Type B pancreatic cell (in vitro differentiated cells): ENCODE results near the gene NLGN1. TPM values are rescaled to one million over a fixed set of nuclear protein-coding genes. Genes with fewer than 3 reads are reported as not detected.
"Not testable (repeated sequence)": the region's sequence is repeated elsewhere in the genome, so short reads cannot be mapped to it uniquely, and the experiment has no call there.

Experiments
- DNase-seq: peaks from one replicate; pipeline ENCODE4 v3.0.0; 2021; ENCODE audit warnings: mixed read lengths; ENCODE audit not compliant: unreplicated experiment; ENCODE audit errors: extremely low spot score
- H3K27ac Mint-ChIP-seq: 2 replicates; pipeline ENCODE4 v1.8.0; 2021; ENCODE audit warnings: mild to moderate bottlenecking, mixed read lengths
- H3K27me3 Mint-ChIP-seq: 2 replicates; pipeline ENCODE4 v1.8.0; 2021; ENCODE audit warnings: mixed read lengths
- H3K36me3 Mint-ChIP-seq: 2 replicates; pipeline ENCODE4 v1.8.0; 2021; ENCODE audit warnings: mixed read lengths
- H3K4me1 Mint-ChIP-seq: one replicate; pipeline ENCODE4 v1.8.0; 2021; ENCODE audit warnings: mixed read lengths; ENCODE audit not compliant: unreplicated experiment
- H3K4me3 Mint-ChIP-seq: 2 replicates; pipeline ENCODE4 v1.8.0; 2021; ENCODE audit warnings: mild to moderate bottlenecking, mixed read lengths
- H3K9me3 Mint-ChIP-seq: 2 replicates; pipeline ENCODE4 v1.8.0; 2021; ENCODE audit warnings: mixed read lengths
- total RNA-seq: library from RNA; stranded (reverse); gene quantifications from 2 replicates; pipeline ENCODE4 v1.2.1, GENCODE V29; 2021; ENCODE audit warnings: low replicate concordance
- TF ChIP-seq, protein P1 (sequence below): fragments of 200-600 bp; sonication (generic); conservative IDR thresholded peaks from 2 replicates; pipeline ENCODE4 v1.5.0; 2021; ENCODE audit warnings: antibody characterized with exemption, mild to moderate bottlenecking

NLGN1 gene
- total RNA-seq, 1 donor from 2014 or later: 12.6 TPM

GRCh38 chr3:173510565-173510964, 113.0 kb downstream of the NLGN1 start:
- H3K36me3 Mint-ChIP-seq: no peaks in the 10 kb centered on the region
- H3K27ac Mint-ChIP-seq: no peak overlapping the region
- DNase-seq: no peak
- TF ChIP-seq, protein P1, sequence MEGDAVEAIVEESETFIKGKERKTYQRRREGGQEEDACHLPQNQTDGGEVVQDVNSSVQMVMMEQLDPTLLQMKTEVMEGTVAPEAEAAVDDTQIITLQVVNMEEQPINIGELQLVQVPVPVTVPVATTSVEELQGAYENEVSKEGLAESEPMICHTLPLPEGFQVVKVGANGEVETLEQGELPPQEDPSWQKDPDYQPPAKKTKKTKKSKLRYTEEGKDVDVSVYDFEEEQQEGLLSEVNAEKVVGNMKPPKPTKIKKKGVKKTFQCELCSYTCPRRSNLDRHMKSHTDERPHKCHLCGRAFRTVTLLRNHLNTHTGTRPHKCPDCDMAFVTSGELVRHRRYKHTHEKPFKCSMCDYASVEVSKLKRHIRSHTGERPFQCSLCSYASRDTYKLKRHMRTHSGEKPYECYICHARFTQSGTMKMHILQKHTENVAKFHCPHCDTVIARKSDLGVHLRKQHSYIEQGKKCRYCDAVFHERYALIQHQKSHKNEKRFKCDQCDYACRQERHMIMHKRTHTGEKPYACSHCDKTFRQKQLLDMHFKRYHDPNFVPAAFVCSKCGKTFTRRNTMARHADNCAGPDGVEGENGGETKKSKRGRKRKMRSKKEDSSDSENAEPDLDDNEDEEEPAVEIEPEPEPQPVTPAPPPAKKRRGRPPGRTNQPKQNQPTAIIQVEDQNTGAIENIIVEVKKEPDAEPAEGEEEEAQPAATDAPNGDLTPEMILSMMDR: no peak
- no peaks in the 10 kb centered on the region for H3K27me3 Mint-ChIP-seq
- H3K4me3 Mint-ChIP-seq: no peak overlapping the region
- H3K9me3 Mint-ChIP-seq: no peaks in the 10 kb centered on the region
- no peaks in the 10 kb centered on the region for H3K4me1 Mint-ChIP-seq

DNA sequence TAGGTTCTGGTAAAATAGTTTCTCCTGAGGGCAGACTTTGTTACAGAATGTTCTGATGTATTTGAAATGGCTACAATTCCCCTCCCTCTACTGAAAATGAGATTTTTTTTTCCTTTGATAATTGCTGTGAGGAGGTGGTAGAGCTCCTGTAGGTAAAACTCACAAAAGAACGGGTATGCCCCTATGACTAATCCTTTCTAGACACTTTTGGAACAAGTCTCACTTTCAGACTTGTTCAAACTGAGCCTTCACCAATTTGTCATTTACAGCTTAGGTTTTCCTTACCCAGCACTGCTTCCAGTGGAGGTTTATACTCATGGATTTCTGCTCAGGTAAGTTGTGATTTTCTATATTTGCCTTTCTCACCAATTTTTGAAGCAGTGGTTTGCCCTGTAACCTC, 115.6 kb downstream of the NLGN1 start:
- no peak for DNase-seq
- Mint-ChIP-seq H3K27ac (no peak overlapping the region), H3K36me3 (no peaks in the 10 kb centered on the region), H3K27me3 (no peaks in the 10 kb centered on the region), H3K4me3 (no peak overlapping the region), H3K4me1 (no peaks in the 10 kb centered on the region), H3K9me3 (no peaks in the 10 kb centered on the region)
- TF ChIP-seq, protein P1: no peak

DNA sequence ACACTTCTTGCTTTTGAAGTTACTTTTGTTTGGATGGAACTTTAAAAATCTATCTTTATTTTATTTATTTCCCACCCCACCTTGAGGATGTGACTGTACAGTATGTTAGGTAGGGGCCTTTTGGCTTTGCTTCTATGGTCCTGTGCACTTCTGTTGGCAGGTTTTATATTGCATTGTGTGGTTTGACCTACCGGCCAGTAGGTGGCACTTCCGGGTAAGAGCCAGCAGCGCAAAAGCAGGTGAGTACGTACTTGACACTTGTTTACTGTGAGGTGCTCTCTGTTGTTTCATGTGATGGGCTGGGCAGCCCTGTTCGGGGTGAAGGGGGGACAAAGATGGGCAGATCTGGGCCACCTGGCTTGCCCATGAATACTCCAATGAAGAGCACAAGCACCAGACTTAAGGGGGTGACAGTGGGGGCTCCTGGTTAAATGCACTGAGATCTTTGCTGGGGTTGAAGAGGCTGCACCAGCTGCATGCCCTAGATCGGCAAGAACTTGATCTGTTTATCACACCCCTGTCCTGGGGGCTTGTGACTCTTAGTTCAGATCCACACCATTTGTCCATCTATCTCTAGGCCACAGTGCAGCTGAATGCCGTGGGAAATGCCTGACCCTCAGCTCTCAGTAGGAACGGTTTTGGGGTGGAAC, 131.6 kb downstream of the NLGN1 start:
- Mint-ChIP-seq H3K27me3 (peaks cover 3% of the 10 kb centered on the region), H3K4me1 (no peaks in the 10 kb centered on the region), H3K27ac (no peak overlapping the region), H3K36me3 (no peaks in the 10 kb centered on the region), H3K9me3 (peaks cover 20% of the 10 kb centered on the region), H3K4me3 (no peak overlapping the region)
- DNase-seq: no peak
- TF ChIP-seq, protein P1: peak; percentile 69

DNA sequence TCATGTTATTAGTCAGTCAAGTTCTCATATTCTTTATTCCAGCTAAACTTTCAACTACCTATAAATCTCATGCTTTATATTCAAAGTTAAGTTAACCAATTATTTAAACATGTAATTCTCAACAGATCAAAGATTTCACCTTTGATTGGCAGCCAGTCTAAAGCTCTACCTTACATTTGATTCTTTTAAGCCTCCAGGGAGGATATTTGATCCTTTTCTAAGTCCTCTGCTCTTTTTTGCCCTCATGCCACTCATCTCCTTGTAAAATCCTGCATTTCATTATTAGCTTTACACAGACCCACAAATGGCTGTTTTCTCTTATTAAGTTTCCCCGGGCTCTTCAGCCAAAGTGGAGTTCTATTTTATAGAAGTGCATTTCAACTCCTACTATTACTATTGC, 134.1 kb downstream of the NLGN1 start:
- Mint-ChIP-seq H3K4me3 (no peak overlapping the region), H3K27me3 (peaks cover 3% of the 10 kb centered on the region), H3K36me3 (no peaks in the 10 kb centered on the region), H3K27ac (no peak overlapping the region), H3K4me1 (no peaks in the 10 kb centered on the region), H3K9me3 (peaks cover 6% of the 10 kb centered on the region)
- no peak for DNase-seq
- TF ChIP-seq, protein P1: no peak

GRCh38 chr3:173538410-173538809, 140.9 kb downstream of the NLGN1 start:
- TF ChIP-seq, protein P1: peak; percentile 50
- Mint-ChIP-seq H3K36me3 (no peaks in the 10 kb centered on the region), H3K27me3 (no peaks in the 10 kb centered on the region), H3K4me3 (no peak overlapping the region), H3K9me3 (no peaks in the 10 kb centered on the region), H3K27ac (no peak overlapping the region), H3K4me1 (no peaks in the 10 kb centered on the region)
- no peak for DNase-seq

GRCh38 chr3:173545590-173545989, 148.0 kb downstream of the NLGN1 start:
- not testable (repeated sequence) for H3K4me3 Mint-ChIP-seq, DNase-seq, H3K36me3 Mint-ChIP-seq, H3K27me3 Mint-ChIP-seq, H3K9me3 Mint-ChIP-seq, H3K27ac Mint-ChIP-seq
- peaks cover 11% of the 10 kb centered on the region for H3K4me1 Mint-ChIP-seq
